Vagina (tissue), 2 donors: ENCODE results near the gene METTL25B.

Source experiments
- POLR2A ChIP-seq, 2 donors: fragments of 450-650 bp; IDR thresholded peaks; one replicate each; pipeline ENCODE4 v1.6.1; 2017; ENCODE audit warnings: antibody characterized with exemption in 2 of 2, mild to moderate bottlenecking in 2 of 2, moderate library complexity in 2 of 2
- POLR2AphosphoS5 ChIP-seq, 2 donors: sonication (generic); formaldehyde crosslinking; IDR thresholded peaks; one replicate each; pipeline ENCODE4 v1.9.0; 2017; ENCODE audit warnings: antibody characterized with exemption in 2 of 2, mild to moderate bottlenecking in 2 of 2, low read depth in 1 of 2; ENCODE audit not compliant: insufficient read depth in 1 of 2

DNA sequence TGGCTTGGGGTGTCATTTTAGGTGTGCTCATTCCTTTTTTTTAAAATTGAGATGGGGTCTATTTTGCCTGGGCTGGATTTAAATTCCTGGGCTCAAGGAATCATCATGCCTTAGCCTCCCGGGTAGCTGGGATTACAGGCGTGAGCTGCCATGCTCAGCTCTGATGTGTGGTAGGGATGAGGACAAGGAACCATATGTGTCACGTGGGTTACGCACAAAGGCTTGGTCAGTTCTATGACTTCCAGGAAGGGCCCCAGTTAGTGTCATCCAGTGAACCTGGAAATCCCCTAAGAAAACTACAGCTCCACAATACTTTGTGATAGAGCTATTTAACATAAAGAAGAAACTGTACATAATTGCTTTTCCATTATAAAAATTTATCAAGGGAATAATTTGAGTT lies 6.7 kb upstream of the METTL25B start:
- TF ChIP-seq POLR2AphosphoS5 (IDR thresholded peaks at IDR 0.05; ENCODE audit: insufficient read depth in 1 of 2, low read depth in 1 of 2): no peak
- TF ChIP-seq POLR2A (IDR thresholded peaks at IDR 0.05): no peak
